H1 (cell line): ENCODE results near the gene CACNA1B. TPM values are rescaled to one million over a fixed set of nuclear protein-coding genes. Genes with fewer than 3 reads are reported as not detected.
"Not testable (repeated sequence)": the region's sequence is repeated elsewhere in the genome, so short reads cannot be mapped to it uniquely, and the experiment has no call there.

ENCODE experiments used
- CTCF ChIA-PET: fragments of 300-600 bp; sonication (Branson Sonifier 250); formaldehyde crosslinking; loops from one replicate; lab custom pipeline; 2021; ENCODE audit not compliant: partially characterized antibody; lab: Charles Lee
- POLR2A ChIA-PET: fragments of 300-600 bp; sonication (Branson Sonifier 250); formaldehyde crosslinking; loops from one replicate; lab custom pipeline; 2021; ENCODE audit warnings: inconsistent platforms; ENCODE audit not compliant: partially characterized antibody; lab: Charles Lee
- DNase-seq, 2 experiments: peaks; one replicate each; pipeline versions ENCODE4 v3.0.0 to v3.0.0-alpha.2; 2010 to 2022; ENCODE audit warnings: low spot score in 2 of 2, low read depth in 1 of 2, mixed read lengths in 1 of 2
- FAIRE-seq: peaks from 2 replicates; lab custom pipeline; 2011; peaks lifted over from hg19 to GRCh38; lab: Jason Lieb, UNC
- H2AFZ ChIP-seq: 2 replicates; pipeline ENCODE4 v1.8.1; 2012; ENCODE audit warnings: low read length, inconsistent platforms
- H2AK5ac ChIP-seq: 2 replicates; pipeline ENCODE4 v1.6.1; 2013; ENCODE audit warnings: low read depth, low read length
- H2BK120ac ChIP-seq: replicated peaks from 2 replicates; pipeline ENCODE3; 2013; ENCODE audit warnings: low read depth, low read length, inconsistent platforms
- H2BK12ac ChIP-seq: 2 replicates; pipeline ENCODE4 v1.6.1; 2013; ENCODE audit warnings: low read depth, low read length
- H2BK15ac ChIP-seq: 2 replicates; pipeline ENCODE4 v1.6.1; 2013; ENCODE audit warnings: low read length
- H2BK20ac ChIP-seq: 2 replicates; pipeline ENCODE4 v1.6.1; 2013; ENCODE audit warnings: low read length
- H2BK5ac ChIP-seq: 2 replicates; pipeline ENCODE4 v1.6.1; 2013; ENCODE audit warnings: low read depth, low read length
- H3K14ac ChIP-seq: 2 replicates; pipeline ENCODE4 v1.6.1; 2013; ENCODE audit warnings: inconsistent platforms; ENCODE audit not compliant: insufficient read length
- H3K18ac ChIP-seq: 2 replicates; pipeline ENCODE4 v1.6.1; 2013; ENCODE audit warnings: low read length; ENCODE audit errors: extremely low read depth
- H3K23ac ChIP-seq: 2 replicates; pipeline ENCODE4 v1.6.1; 2013; ENCODE audit warnings: inconsistent platforms; ENCODE audit not compliant: insufficient read length
- H3K23me2 ChIP-seq: 2 replicates; pipeline ENCODE4 v1.6.1; 2013; ENCODE audit warnings: low read depth, low read length
- H3K27ac ChIP-seq: 2 replicates; pipeline ENCODE4 v1.6.1; 2011; ENCODE audit warnings: low read depth, low read length, inconsistent platforms
- H3K27me3 ChIP-seq, 4 experiments: replicated peaks in 1 of 4; 1 replicate in 1 of 4; 2 replicates in 3 of 4; pipeline versions ENCODE4 v1.6.1 to v1.8.1; 2011 to 2013; ENCODE audit warnings: low read length in 3 of 4, mild to moderate bottlenecking in 3 of 4, inconsistent platforms in 2 of 4, mixed read lengths in 2 of 4, moderate library complexity in 1 of 4; ENCODE audit not compliant: control insufficient read depth in 3 of 4, insufficient read depth in 3 of 4; ENCODE audit errors: extremely low read depth in 1 of 4
- H3K36me3 ChIP-seq, 4 experiments: 2 replicates each; pipeline versions ENCODE4 v1.6.1 to v1.8.1; 2011 to 2013; ENCODE audit warnings: mild to moderate bottlenecking in 4 of 4, low read length in 3 of 4, moderate library complexity in 2 of 4, control low read depth in 1 of 4, inconsistent platforms in 1 of 4; ENCODE audit not compliant: insufficient read depth in 4 of 4, control insufficient read depth in 2 of 4
- H3K4ac ChIP-seq: replicated peaks from 2 replicates; pipeline ENCODE3; 2013; ENCODE audit warnings: low read length, low read depth, mixed read lengths, inconsistent platforms; ENCODE audit not compliant: insufficient read length
- H3K4me1 ChIP-seq, 4 experiments: replicated peaks in 1 of 4; 1 replicate in 1 of 4; 2 replicates in 3 of 4; pipeline versions ENCODE4 v1.6.1 to v1.8.1; 2011 to 2013; ENCODE audit warnings: low read length in 3 of 4, inconsistent platforms in 2 of 4, mixed read lengths in 1 of 4; ENCODE audit not compliant: insufficient read depth in 4 of 4, control insufficient read depth in 3 of 4
- H3K4me2 ChIP-seq, 2 experiments: 2 replicates each; pipeline versions ENCODE4 v1.6.1 to v1.8.1; 2011 to 2013; ENCODE audit warnings: low read depth in 2 of 2, low read length in 2 of 2, control low read depth in 1 of 2, inconsistent platforms in 1 of 2, mild to moderate bottlenecking in 1 of 2; ENCODE audit not compliant: insufficient read depth in 1 of 2
- H3K4me3 ChIP-seq, 4 experiments: fragments of 200-600, 300-600 bp in 1 of 4; sonication (generic), shearing (Covaris generic), sonication (Bioruptor Twin) in 1 of 4; 2 replicates each; pipeline versions ENCODE4 v1.5.1 to v1.8.1; 2011 to 2016; ENCODE audit warnings: low read length in 4 of 4, low read depth in 3 of 4, control low read depth in 2 of 4, inconsistent platforms in 2 of 4, mild to moderate bottlenecking in 2 of 4, mixed read lengths in 1 of 4, moderate library complexity in 1 of 4; ENCODE audit not compliant: insufficient read depth in 2 of 4; ENCODE audit errors: extremely low read depth in 1 of 4
- H3K56ac ChIP-seq: replicated peaks from 2 replicates; pipeline ENCODE3; 2013; ENCODE audit warnings: low read depth, mild to moderate bottlenecking, mixed read lengths, low read length, inconsistent platforms; ENCODE audit not compliant: insufficient read length
- H3K79me1 ChIP-seq: 2 replicates; pipeline ENCODE4 v1.6.1; 2013; ENCODE audit warnings: low read depth, low read length, control low read depth
- H3K79me2 ChIP-seq, 2 experiments: 2 replicates each; pipeline versions ENCODE4 v1.6.1 to v1.8.1; 2012 to 2013; ENCODE audit warnings: low read length in 2 of 2, mild to moderate bottlenecking in 2 of 2, inconsistent platforms in 1 of 2; ENCODE audit not compliant: insufficient read depth in 2 of 2, control insufficient read depth in 1 of 2
- H3K9ac ChIP-seq, 4 experiments: replicated peaks in 1 of 4; 1 replicate in 1 of 4; 2 replicates in 3 of 4; pipeline versions ENCODE4 v1.6.1 to v1.8.1; 2011 to 2013; ENCODE audit warnings: low read depth in 3 of 4, low read length in 3 of 4, control low read depth in 2 of 4, mild to moderate bottlenecking in 2 of 4, moderate library complexity in 2 of 4, inconsistent platforms in 1 of 4; ENCODE audit errors: extremely low read depth in 1 of 4
- H3K9me3 ChIP-seq, 2 experiments: 2 replicates each; pipeline versions ENCODE4 v1.6.1 to v1.8.1; 2012 to 2013; ENCODE audit warnings: mild to moderate bottlenecking in 2 of 2, moderate library complexity in 2 of 2, control low read depth in 1 of 2, inconsistent platforms in 1 of 2, low read depth in 1 of 2, low read length in 1 of 2, mixed read lengths in 1 of 2; ENCODE audit not compliant: insufficient read depth in 2 of 2
- H4K20me1 ChIP-seq, 2 experiments: replicated peaks in 1 of 2; 2 replicates each; pipeline versions ENCODE3 to v1.8.1; 2011 to 2013; ENCODE audit warnings: inconsistent platforms in 2 of 2, low read length in 2 of 2, mild to moderate bottlenecking in 1 of 2; ENCODE audit not compliant: insufficient read depth in 2 of 2, control insufficient read depth in 1 of 2
- H4K5ac ChIP-seq: 2 replicates; pipeline ENCODE4 v1.6.1; 2013; ENCODE audit warnings: low read length, low read depth, mixed read lengths, inconsistent platforms; ENCODE audit not compliant: insufficient read length
- H4K8ac ChIP-seq: 2 replicates; pipeline ENCODE4 v1.8.0; 2013; ENCODE audit warnings: mild to moderate bottlenecking, moderate library complexity, low read length, inconsistent platforms; ENCODE audit not compliant: insufficient read depth; ENCODE audit errors: extremely low read depth
- H4K91ac ChIP-seq: replicated peaks from 2 replicates; pipeline ENCODE3; 2013; ENCODE audit warnings: low read length, mixed read lengths, inconsistent platforms; ENCODE audit not compliant: insufficient read length
- WGBS, 2 experiments: shearing (Covaris generic) in 1 of 2; methylation state at CpG; one replicate each; pipeline versions ENCODE4 v1.1.6 to v1.1.7; 2013 to 2015; ENCODE audit warnings: low lambda C conversion rate in 2 of 2, mixed read lengths in 2 of 2, inconsistent platforms in 1 of 2, low coverage in 1 of 2, missing lambda C conversion rate in 1 of 2; ENCODE audit not compliant: insufficient replicate concordance in 2 of 2, insufficient coverage in 1 of 2, insufficient read length in 1 of 2; ENCODE audit errors: extremely low coverage in 1 of 2, missing lambda C conversion rate in 1 of 2; 5-methylcytosine and 5-hydroxymethylcytosine counted together
- polyA plus RNA-seq, 7 experiments: library from polyadenylated mRNA; depleted of rRNA in 3 of 7; stranded (reverse) in 5 of 7; unstranded in 2 of 7; fragments of >200 nt in 5 of 7; fragments of 200-250 nt in 2 of 7; gene quantifications; 1 replicate in 5 of 7; 2 replicates in 1 of 7; 4 replicates in 1 of 7; pipeline versions ENCODE4 v1.2.1 to v1.2.3, GENCODE V29; 2011 to 2013; ENCODE audit warnings: missing spikeins in 2 of 7, mixed read lengths in 2 of 7
- total RNA-seq: library from RNA; stranded (reverse); fragmentation: NEBNext Ultra II Directional; extraction: Animal tissue kit (Norgen Biotek cat#: 25700); gene quantifications from 2 replicates; pipeline ENCODE4 v1.2.1, GENCODE V29; 2021

Gene CACNA1B
- total and polyA plus RNA-seq, 2 of the 8 experiments (the other 6 are each of a cell fraction or from before 2014, with no cell fraction given): 1.5 to 5.7 TPM

GRCh38 chr9:137885121-137885520 is 7.5 kb downstream of the CACNA1B start:
- FAIRE-seq, POLR2A ChIA-PET, DNase-seq, H3K36me3 ChIP-seq, CTCF ChIA-PET, H4K91ac ChIP-seq, H2BK20ac ChIP-seq, H3K14ac ChIP-seq, H3K79me1 ChIP-seq, H3K27me3 ChIP-seq, H2BK12ac ChIP-seq, H3K4ac ChIP-seq, H3K79me2 ChIP-seq, H2AFZ ChIP-seq, H2BK120ac ChIP-seq, H3K9ac ChIP-seq, H3K4me3 ChIP-seq, H3K23ac ChIP-seq, H2BK5ac ChIP-seq, H3K27ac ChIP-seq, H4K8ac ChIP-seq, H2AK5ac ChIP-seq, H3K56ac ChIP-seq, H3K18ac ChIP-seq, H3K23me2 ChIP-seq, H4K5ac ChIP-seq, H2BK15ac ChIP-seq, H3K4me1 ChIP-seq, H3K4me2 ChIP-seq: not testable (repeated sequence)
- Histone ChIP-seq H3K9me3 (peaks cover 2 to 38% of the 10 kb centered on the region in 2 experiments; a peak in 3 of 4 replicates), H4K20me1 (peaks cover 0 to 12% of the 10 kb centered on the region in 2 experiments)
- 93% methylated on average over 3 of the region's 12 CpGs; no CpG with 5 or more reads in 1 of the 2 experiments for WGBS, 2 experiments

GRCh38 chr9:137888621-137889020 is 11.0 kb downstream of the CACNA1B start:
- CTCF ChIA-PET, DNase-seq: not testable (repeated sequence)
- 98% methylated on average over 6 of the region's 12 CpGs; no CpG with 5 or more reads in 1 of the 2 experiments for WGBS, 2 experiments

More at GRCh38 chr9:137888621-137889020, 11.0 kb downstream of the CACNA1B start:
- H3K4me3 ChIP-seq, H2BK12ac ChIP-seq, H3K36me3 ChIP-seq, H4K5ac ChIP-seq, H2BK15ac ChIP-seq, H3K4me1 ChIP-seq, H3K56ac ChIP-seq, H3K18ac ChIP-seq, H4K20me1 ChIP-seq, H3K79me1 ChIP-seq, H4K91ac ChIP-seq, H3K23ac ChIP-seq, H3K9ac ChIP-seq, POLR2A ChIA-PET, H2BK120ac ChIP-seq, H3K14ac ChIP-seq, H2AFZ ChIP-seq, H3K27ac ChIP-seq, H2AK5ac ChIP-seq, H3K4ac ChIP-seq, H3K79me2 ChIP-seq, H3K23me2 ChIP-seq, H2BK5ac ChIP-seq, H3K4me2 ChIP-seq, H2BK20ac ChIP-seq, H3K27me3 ChIP-seq, H4K8ac ChIP-seq: not testable (repeated sequence)
- FAIRE-seq: peak; percentile 97
- H3K9me3 ChIP-seq: peaks cover 0 to 32% of the 10 kb centered on the region in 2 experiments; a peak in 3 of 4 replicates
